CD4-positive, alpha-beta T cell treated with Interferon gamma for 1 hour (primary cell): ENCODE results near the gene CACNG5.
"Not testable (repeated sequence)": the region's sequence is repeated elsewhere in the genome, so short reads cannot be mapped to it uniquely, and the experiment has no call there.

Source experiments
- DNase-seq: peaks from one replicate; pipeline ENCODE4 v3.0.0-alpha.2; 2020

The CACNG5 gene

GRCh38 chr17:66855204-66855603 lies 20.3 kb downstream of the CACNG5 start:
- DNase-seq, result no peak

DNA sequence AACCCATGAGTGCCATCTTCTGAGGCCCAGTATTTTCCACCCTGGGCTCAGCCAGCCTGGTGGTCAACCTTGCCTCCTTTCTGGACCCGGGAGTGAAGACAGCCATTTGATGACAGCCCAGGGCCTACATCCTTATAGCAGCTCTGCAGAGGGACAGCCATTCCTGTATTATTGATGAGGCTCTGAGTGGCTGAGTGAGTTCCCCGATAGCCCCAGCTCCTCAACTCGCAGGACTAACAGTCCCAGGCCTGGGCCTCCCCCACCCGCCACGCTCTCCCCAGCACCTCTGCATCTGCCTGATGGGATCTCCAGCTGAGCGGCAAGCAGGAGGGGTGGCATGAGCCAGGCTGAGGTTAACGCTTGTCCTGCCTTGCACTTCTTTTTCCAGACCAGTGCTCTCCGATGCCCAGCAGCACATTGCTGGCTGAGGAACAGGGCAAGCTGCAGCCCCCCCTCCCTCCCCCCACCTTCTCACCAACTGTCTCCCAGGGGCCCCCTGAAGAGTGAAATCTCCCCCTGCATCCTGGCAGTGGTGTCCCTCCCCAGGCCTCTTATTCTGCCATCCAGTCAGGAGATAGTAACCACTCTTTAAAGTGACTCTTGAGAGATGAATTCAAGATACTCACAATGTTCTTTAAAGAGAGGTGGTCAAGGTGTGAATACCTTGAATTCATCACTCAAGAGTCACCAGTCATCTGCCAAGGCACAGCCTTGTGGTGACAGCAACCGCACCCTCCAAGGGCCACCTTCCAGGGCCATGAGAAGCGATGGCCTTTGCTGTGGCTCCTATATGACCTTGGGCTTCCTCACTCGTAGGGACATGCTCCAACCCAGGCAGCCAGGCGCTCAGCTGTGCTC lies 23.5 kb downstream of the CACNG5 start:
- DNase-seq, result no peak

GRCh38 chr17:66859353-66859752 lies 24.4 kb downstream of the CACNG5 start:
- DNase-seq, result no peak

GRCh38 chr17:66860204-66860603 lies 25.3 kb downstream of the CACNG5 start:
- no peak for DNase-seq

- DNase-seq, result no peak
Measured at GRCh38 chr17:66863820-66864219, 28.9 kb downstream of the CACNG5 start.

- no peak for DNase-seq
Measured at GRCh38 chr17:66865151-66865550, 30.2 kb downstream of the CACNG5 start.

DNA sequence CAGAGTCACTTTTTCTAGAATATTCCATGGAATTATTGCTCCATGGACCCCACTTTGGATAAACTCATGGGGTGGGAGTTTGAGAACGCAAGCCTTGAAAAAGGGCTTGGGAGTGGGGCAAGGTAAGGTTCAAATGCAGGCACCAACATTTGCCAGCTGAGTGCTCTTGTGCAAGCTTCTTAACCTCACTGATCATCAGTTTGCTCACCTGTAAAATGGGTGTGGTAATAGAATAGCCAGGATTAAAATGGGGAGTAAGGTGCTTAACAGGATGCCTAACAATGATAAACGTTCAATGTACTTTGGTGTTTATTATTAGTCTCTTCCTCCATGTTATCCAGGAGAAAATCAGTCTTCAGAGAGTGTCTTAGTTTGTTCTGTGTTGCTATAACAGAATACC lies 39.0 kb downstream of the CACNG5 start:
- no peak for DNase-seq

GRCh38 chr17:66884931-66885330 lies 50.0 kb downstream of the CACNG5 start:
- DNase-seq, result no peak

DNA sequence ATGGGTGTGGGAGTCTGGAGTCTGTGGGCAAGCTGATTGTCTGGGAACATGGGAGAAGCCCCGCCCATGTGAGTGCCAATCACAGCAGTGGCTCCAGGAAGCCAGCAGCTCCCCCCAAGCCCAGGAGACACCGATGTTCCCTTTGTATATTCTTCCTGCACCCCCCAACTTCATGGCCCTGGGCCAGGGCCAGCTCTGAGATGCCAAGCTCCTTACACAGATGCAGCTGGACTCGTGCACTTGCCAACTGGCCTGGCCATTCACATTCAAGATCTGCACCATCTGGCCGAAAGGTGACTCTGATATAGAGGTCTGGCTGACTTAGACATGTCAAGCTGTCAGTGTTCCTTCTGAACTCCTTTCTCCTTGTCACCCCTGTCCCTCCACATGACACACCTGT lies 50.5 kb downstream of the CACNG5 start:
- no peak for DNase-seq

- no peak for DNase-seq
Measured at GRCh38 chr17:66889480-66890230, 54.7 kb downstream of the CACNG5 start.

DNA sequence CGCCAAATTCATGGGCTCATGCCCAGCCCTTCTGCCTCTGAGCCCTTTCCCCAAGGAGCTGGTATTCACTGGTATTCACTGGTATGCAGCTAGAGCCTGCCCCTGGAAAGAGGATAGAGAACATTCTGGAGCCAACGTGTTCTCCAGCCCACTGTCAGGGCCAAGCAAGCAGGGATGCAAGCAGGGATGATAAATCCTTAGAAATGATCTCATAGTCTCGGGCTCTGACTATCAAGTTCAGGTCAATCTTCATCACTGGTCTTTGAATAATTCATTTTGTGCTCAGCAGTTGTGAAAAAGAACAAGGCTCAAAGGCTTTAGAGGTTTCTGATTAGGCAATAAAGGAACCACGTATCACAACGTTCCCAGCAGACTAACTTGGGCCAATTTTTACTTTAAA lies 57.3 kb downstream of the CACNG5 start:
- DNase-seq, result no peak

DNA sequence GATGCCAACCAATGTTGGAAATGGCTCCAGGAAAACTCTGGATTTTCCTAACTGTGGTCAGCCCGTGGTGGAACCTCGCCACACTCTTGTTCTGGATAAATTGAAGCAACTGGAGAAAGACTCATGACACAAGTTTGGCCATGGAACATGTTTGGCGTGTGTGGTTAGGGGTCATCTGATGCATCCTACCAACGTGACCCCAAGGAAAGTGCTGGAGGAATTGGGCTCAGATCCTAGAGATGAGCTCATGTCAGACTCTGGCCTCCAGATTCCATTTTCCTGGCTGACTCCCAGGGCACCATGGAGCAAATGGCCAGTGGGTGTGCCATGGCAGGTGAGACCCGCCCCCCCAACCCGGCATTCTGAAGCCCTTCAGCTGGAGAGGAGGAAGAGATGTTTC lies 58.5 kb downstream of the CACNG5 start:
- DNase-seq, result no peak

- no peak for DNase-seq
Measured at GRCh38 chr17:66893863-66894262, 58.9 kb downstream of the CACNG5 start.

GRCh38 chr17:66897141-66897540 lies 62.2 kb downstream of the CACNG5 start:
- no peak for DNase-seq

DNA sequence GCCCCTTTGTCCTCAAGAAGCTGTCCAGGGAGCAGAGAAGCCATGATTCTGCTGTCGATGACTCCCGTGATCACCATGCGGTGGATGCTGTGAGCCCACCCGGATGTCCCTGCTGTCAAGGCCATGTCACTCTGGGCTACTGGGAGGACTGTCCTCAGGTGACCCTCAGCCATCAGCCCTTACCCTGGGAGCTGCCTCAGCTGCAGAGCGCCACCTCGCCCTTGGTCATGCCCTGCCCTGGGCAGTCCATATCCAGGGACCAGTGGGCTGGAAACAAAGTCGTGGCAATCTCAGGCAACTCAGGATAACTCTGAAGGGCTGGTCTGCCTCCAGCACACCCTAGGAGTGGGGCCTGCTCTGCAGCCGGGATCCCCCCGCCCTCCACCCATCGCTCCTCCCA lies 63.6 kb downstream of the CACNG5 start:
- DNase-seq, result no peak

DNA sequence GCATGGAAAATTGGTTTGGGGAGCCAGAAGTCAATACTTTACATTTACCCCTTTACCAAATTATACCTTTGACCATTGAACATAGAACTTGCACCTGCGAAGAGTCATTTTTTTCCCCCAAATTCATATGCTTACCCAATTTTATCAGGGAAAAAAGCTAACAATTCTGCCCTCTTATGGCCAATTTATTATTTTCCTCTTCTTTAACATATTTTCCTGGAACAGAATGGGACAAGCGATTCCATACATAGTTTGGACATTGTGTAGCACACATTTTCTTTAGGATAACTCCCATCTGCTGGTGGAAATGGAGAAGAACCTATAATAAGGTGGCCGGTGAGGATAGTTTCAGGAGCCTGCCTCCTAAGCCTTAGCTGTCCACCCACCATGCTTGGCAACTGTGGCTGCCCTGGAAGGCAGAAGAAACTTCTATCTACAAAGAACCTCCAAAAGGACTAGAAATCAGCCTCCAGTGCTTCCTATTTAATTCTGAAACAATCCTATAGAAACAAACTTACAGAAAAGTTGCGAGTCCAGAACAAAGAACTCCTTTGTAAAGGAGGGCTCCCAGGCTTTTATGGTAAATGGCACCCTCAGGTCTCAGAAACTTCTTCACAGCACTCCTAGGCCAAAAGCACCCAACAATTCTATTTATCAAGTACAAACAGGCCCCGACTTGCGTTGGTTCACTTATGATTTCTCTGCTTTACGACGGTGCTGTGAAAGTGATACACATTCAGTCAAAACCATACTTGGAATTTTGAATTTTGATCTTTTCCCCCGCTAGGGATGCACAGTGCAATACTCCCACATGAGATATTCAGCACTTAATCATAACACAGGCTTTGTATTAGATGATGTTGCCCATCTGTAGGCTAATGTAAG lies 65.5 kb downstream of the CACNG5 start:
- no peak for DNase-seq

GRCh38 chr17:66903296-66903695 lies 68.4 kb downstream of the CACNG5 start:
- DNase-seq, result not testable (repeated sequence)

GRCh38 chr17:66903781-66904180 lies 68.9 kb downstream of the CACNG5 start:
- no peak for DNase-seq

GRCh38 chr17:66904760-66905624 lies 70.1 kb downstream of the CACNG5 start:
- no peak for DNase-seq

DNA sequence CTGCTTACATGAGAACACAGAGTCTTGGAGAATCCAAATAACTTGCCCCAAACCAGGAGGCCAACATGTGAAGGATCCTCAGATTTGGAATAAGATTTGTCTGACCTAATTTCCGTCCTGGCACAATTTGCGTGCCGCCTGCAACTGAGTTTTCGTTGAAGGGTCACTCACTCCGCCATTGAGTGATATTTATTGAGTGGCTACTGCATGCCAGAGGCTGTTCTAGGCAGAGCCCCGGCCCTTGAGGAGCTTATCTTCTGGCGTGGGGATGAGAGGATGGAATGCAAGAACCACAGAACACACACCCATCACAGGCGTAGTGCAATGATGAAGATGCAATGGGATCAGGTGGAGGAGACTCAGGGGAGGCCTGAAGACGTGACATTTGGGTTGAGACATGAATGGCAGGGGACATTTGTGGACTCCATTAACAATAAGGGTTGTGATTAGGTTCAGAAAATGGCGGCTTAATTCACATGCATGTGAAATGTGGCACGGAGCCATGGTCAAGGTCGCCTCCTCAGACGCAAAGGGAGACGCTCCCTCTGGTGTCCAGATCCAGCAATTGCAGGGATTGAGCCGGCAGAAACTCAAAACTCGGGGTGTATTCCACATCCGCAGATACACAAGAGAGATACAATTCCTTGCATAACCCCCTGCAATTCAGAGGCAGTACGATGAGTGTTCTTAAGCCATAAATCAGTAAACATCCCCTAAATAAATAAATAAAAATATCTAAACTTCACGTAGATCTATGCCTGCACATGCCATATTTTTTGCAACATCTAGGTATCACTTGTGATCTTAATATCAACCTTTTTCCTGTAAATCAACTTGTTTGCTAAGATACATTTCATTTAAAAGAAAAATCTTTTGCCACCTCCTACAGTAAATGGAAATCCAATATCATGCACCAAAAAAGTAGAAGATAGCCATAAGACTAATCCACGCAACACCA lies 71.7 kb downstream of the CACNG5 start:
- DNase-seq, result peak; percentile 38

DNA sequence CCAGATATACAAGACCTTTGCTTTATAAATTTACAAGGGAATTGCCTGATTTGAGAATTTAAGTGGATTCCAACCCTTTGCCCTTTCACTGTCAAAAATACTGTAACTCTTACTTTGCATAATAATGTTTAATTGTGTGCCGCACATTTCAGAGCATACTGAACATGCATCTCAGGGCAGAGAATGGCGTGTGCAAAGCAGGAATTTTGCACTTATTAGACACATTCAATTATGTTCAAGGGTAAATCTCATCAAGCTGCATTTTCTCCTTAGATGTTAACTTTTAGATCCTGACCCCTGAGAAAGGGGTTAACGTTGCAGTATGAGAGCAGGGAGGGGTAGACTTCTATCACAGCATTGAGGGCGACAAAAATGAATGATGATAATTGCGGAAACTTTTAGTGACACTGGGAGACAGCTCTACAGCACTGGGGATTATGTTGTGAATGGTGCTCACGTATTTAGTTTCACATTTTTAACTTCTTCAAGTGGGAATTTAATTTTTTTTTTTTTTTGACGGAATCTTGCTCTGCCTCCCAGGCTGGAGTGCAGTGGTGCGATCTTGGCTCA lies 75.0 kb downstream of the CACNG5 start:
- no peak for DNase-seq
